PC-3 (cell line): Measurements from ENCODE around the gene HTR3A. TPM values are rescaled to one million over a fixed set of nuclear protein-coding genes. Genes with fewer than 3 reads are reported as not detected.

Source experiments
- ATAC-seq: fragments of 200-7000 bp; cut with Tn5 transposase; 2 replicates; pipeline ENCODE4 v1.9.1; 2020; ENCODE audit warnings: mild to moderate bottlenecking, moderate library complexity
- BruUV-seq: library from RNA; stranded (reverse); fragments of 400-500 nt; replicated peaks from 2 replicates; lab custom pipeline; 2021; lab: Mats Ljungman, UMichigan
- CTCF ChIA-PET: fragments of 300-600 bp; sonication (Branson Sonifier 250); formaldehyde crosslinking; loops from one replicate; lab custom pipeline; 2022; ENCODE audit warnings: antibody characterized with exemption; lab: Charles Lee
- POLR2A ChIA-PET: fragments of 300-600 bp; sonication (Branson Sonifier 250); formaldehyde crosslinking; loops from one replicate; lab custom pipeline; 2022; ENCODE audit warnings: antibody characterized with exemption; ENCODE audit not compliant: unreplicated experiment; lab: Charles Lee
- DNase-seq: peaks from one replicate; pipeline ENCODE4 v3.0.0-alpha.2; 2015
- H2AFZ ChIP-seq: fragments of 300-600 bp; sonication (generic); 2 replicates; pipeline ENCODE4 v1.6.0; 2016; ENCODE audit warnings: antibody characterized with exemption, low read length
- H3F3A ChIP-seq: fragments of 300-600 bp; sonication (generic); one replicate; pipeline ENCODE4 v1.6.0; 2017; ENCODE audit warnings: antibody characterized with exemption, low read length, control low read depth, mild to moderate bottlenecking; ENCODE audit not compliant: unreplicated experiment
- H3K27ac ChIP-seq: fragments of 300-600 bp; sonication (generic); 2 replicates; pipeline ENCODE4 v1.5.1; 2016; ENCODE audit warnings: mild to moderate bottlenecking, low read length
- H3K27me3 ChIP-seq: fragments of 300-600 bp; sonication (generic); 2 replicates; pipeline ENCODE4 v1.6.1; 2016; ENCODE audit warnings: low read length, mixed read lengths
- H3K36me3 ChIP-seq: fragments of 300-600 bp; sonication (generic); 2 replicates; pipeline ENCODE4 v1.6.1; 2016; ENCODE audit warnings: low read depth, mixed run types, low read length, mixed read lengths
- H3K4me1 ChIP-seq: fragments of 300-600 bp; sonication (generic); 2 replicates; pipeline ENCODE4 v1.5.1; 2016; ENCODE audit warnings: low read length; ENCODE audit not compliant: insufficient read depth
- H3K4me2 ChIP-seq: fragments of 300-600 bp; sonication (generic); 2 replicates; pipeline ENCODE4 v1.6.0; 2016; ENCODE audit warnings: low read length
- H3K4me3 ChIP-seq: fragments of 300-600 bp; sonication (generic); 2 replicates; pipeline ENCODE4 v1.5.1; 2016; ENCODE audit warnings: mild to moderate bottlenecking, low read length, mixed read lengths
- H3K79me2 ChIP-seq: fragments of 300-600 bp; sonication (generic); 2 replicates; pipeline ENCODE4 v1.6.1; 2017; ENCODE audit warnings: low read length, mixed read lengths
- H3K9ac ChIP-seq: fragments of 300-600 bp; sonication (generic); 2 replicates; pipeline ENCODE4 v1.6.0; 2016; ENCODE audit warnings: mild to moderate bottlenecking, low read length
- H3K9me2 ChIP-seq: fragments of 300-600 bp; sonication (generic); replicated peaks from 2 replicates; pipeline ENCODE4 v1.6.1; 2016; ENCODE audit warnings: mixed run types, low read length, mixed read lengths
- H3K9me3 ChIP-seq: fragments of 300-600 bp; sonication (generic); 2 replicates; pipeline ENCODE4 v1.6.1; 2016; ENCODE audit warnings: low read length, mixed read lengths
- H4K20me1 ChIP-seq: fragments of 300-600 bp; sonication (generic); 2 replicates; pipeline ENCODE4 v1.6.1; 2016; ENCODE audit warnings: low read length, mixed read lengths
- CTCF ChIP-seq: fragments of 300-600 bp; sonication (generic); conservative IDR thresholded peaks from 2 replicates; pipeline ENCODE4 v1.5.1; 2017; ENCODE audit warnings: antibody characterized with exemption, low read depth, mild to moderate bottlenecking, low read length
- EZH2 ChIP-seq: fragments of 300-600 bp; sonication (generic); IDR thresholded peaks from one replicate; pipeline ENCODE4 v1.6.1; 2017; ENCODE audit warnings: antibody characterized with exemption, mild to moderate bottlenecking, low read length; ENCODE audit not compliant: unreplicated experiment
- EZH2phosphoT487 ChIP-seq: fragments of 300-600 bp; sonication (generic); IDR thresholded peaks from 2 replicates; pipeline ENCODE4 v1.6.1; 2018; ENCODE audit warnings: mild to moderate bottlenecking, antibody characterized with exemption, low read length, borderline replicate concordance
- intact Hi-C: fragments of 100-400 bp; cut with micrococcal nuclease; formaldehyde crosslinking; loops from 2 replicates; pipeline ENCODE4 v1.9.0; 2023
- total RNA-seq: library from RNA; depleted of rRNA; stranded (reverse); fragments of >200 nt; gene quantifications from 2 replicates; pipeline ENCODE4 v1.2.3, GENCODE V29; 2014

The HTR3A gene
- total RNA-seq, 1 experiment from 2014 or later = not detected

GRCh38 chr11:113977701-113978100 is 2.8 kb downstream of the HTR3A start:
- TF ChIP-seq EZH2phosphoT487 (no peak), EZH2 (no peak), CTCF (no peak)
- Histone ChIP-seq H3K79me2 (no peaks in the 10 kb centered on the region), H3K9me3 (no peaks in the 10 kb centered on the region), H3K9me2 (no peaks in the 10 kb centered on the region), H3F3A (no peaks in the 10 kb centered on the region), H3K27ac (no peak overlapping the region), H3K4me1 (no peaks in the 10 kb centered on the region), H3K4me2 (no peak overlapping the region), H2AFZ (no peak overlapping the region), H3K9ac (no peak overlapping the region), H4K20me1 (no peaks in the 10 kb centered on the region), H3K27me3 (peaks cover 90% of the 10 kb centered on the region), H3K4me3 (no peak overlapping the region), H3K36me3 (no peaks in the 10 kb centered on the region)
- ATAC-seq (no peak), DNase-seq (no peak)
- intact Hi-C loops = no loop called here
- POLR2A ChIA-PET = no interaction called here
- BruUV-seq = no TSS peak
- CTCF ChIA-PET = no interaction called here

GRCh38 chr11:113979431-113979830 is 4.5 kb downstream of the HTR3A start:
- POLR2A ChIA-PET = no interaction called here
- intact Hi-C loops = no loop called here

More at GRCh38 chr11:113979431-113979830, 4.5 kb downstream of the HTR3A start:
- Histone ChIP-seq H3K9ac (no peak overlapping the region), H3K27me3 (peaks cover 92% of the 10 kb centered on the region), H4K20me1 (no peaks in the 10 kb centered on the region), H3K4me2 (no peak overlapping the region), H3K79me2 (no peaks in the 10 kb centered on the region), H3K36me3 (no peaks in the 10 kb centered on the region), H3F3A (no peaks in the 10 kb centered on the region), H3K27ac (no peak overlapping the region), H2AFZ (no peak overlapping the region), H3K9me3 (no peaks in the 10 kb centered on the region), H3K4me1 (no peaks in the 10 kb centered on the region), H3K9me2 (no peaks in the 10 kb centered on the region), H3K4me3 (no peak overlapping the region)
- TF ChIP-seq EZH2phosphoT487 = no peak
- no peak for TF ChIP-seq CTCF
- TF ChIP-seq EZH2 = no peak
- CTCF ChIA-PET = no interaction called here
- ATAC-seq = no peak
- DNase-seq = no peak
- BruUV-seq = no TSS peak
